SK-N-SH (cell line): ENCODE measurements around the gene MAPK1. TPM values are rescaled to one million over a fixed set of nuclear protein-coding genes. Genes with fewer than 3 reads are reported as not detected.

Experiments used
- CTCF ChIA-PET: fragments of 300-600, 350-600 bp; formaldehyde crosslinking; extraction: SDS; loops from one replicate; lab custom pipeline; 2021; lab: Yijun Ruan, JAX
- POLR2A ChIA-PET: fragments of 350-600 bp; sonication (Branson Sonifier 250); formaldehyde crosslinking; extraction: SDS; loops from one replicate; lab custom pipeline; 2020; ENCODE audit warnings: antibody characterized with exemption, inconsistent platforms; lab: Yijun Ruan, JAX
- DNase-seq: peaks from one replicate; pipeline ENCODE4 v3.0.0; 2012
- H2AFZ ChIP-seq: fragments of 200-600 bp; sonication (generic); 2 replicates; pipeline ENCODE4 v1.8.1; 2016; ENCODE audit warnings: antibody characterized with exemption, mild to moderate bottlenecking, low read depth
- H3F3A ChIP-seq: fragments of 200-600 bp; sonication (generic); replicated peaks from 2 replicates; pipeline ENCODE3; 2016; ENCODE audit warnings: antibody characterized with exemption, mild to moderate bottlenecking; ENCODE audit not compliant: insufficient read depth
- H3K27ac ChIP-seq, 2 experiments: fragments of 200-500 bp in 1 of 2; fragments of 200-600 bp in 1 of 2; sonication (Bioruptor generic) in 1 of 2; sonication (generic), shearing (Covaris generic) in 1 of 2; 2 replicates each; pipeline versions ENCODE4 v1.5.1 to v1.6.1; 2014 to 2016; ENCODE audit warnings: low read depth in 2 of 2, inconsistent platforms in 1 of 2, low read length in 1 of 2, mild to moderate bottlenecking in 1 of 2, mixed read lengths in 1 of 2
- H3K27me3 ChIP-seq: fragments of 200-600 bp; sonication (generic), shearing (Covaris generic); 2 replicates; pipeline ENCODE4 v1.6.1; 2016; ENCODE audit warnings: mixed run types; ENCODE audit not compliant: insufficient read depth
- H3K36me3 ChIP-seq, 2 experiments: fragments of 200-500 bp in 1 of 2; fragments of 200-600 bp in 1 of 2; sonication (Bioruptor generic) in 1 of 2; sonication (generic) in 1 of 2; replicated peaks in 1 of 2; 2 replicates each; pipeline versions ENCODE3 to v1.5.1; 2014 to 2016; ENCODE audit warnings: low read length in 1 of 2, mild to moderate bottlenecking in 1 of 2; ENCODE audit not compliant: insufficient read depth in 2 of 2, control insufficient read depth in 1 of 2
- H3K4me1 ChIP-seq, 2 experiments: fragments of 200-500 bp in 1 of 2; fragments of 200-600 bp in 1 of 2; sonication (Bioruptor generic) in 1 of 2; sonication (generic), shearing (Covaris generic) in 1 of 2; 2 replicates each; pipeline versions ENCODE4 v1.5.1 to v1.6.1; 2014 to 2016; ENCODE audit warnings: low read depth in 1 of 2, low read length in 1 of 2, mixed run types in 1 of 2; ENCODE audit not compliant: insufficient read depth in 2 of 2, control insufficient read depth in 1 of 2
- H3K4me2 ChIP-seq: fragments of 200-600 bp; sonication (generic), shearing (Covaris generic); 2 replicates; pipeline ENCODE4 v1.6.1; 2017; ENCODE audit warnings: mixed run types
- H3K4me3 ChIP-seq, 2 experiments: fragments of 200-500 bp in 1 of 2; fragments of 200-600 bp in 1 of 2; sonication (Bioruptor generic) in 1 of 2; sonication (generic), shearing (Covaris generic) in 1 of 2; 2 replicates each; pipeline versions ENCODE4 v1.5.1 to v1.8.1; 2014 to 2016; ENCODE audit warnings: low read depth in 2 of 2, inconsistent platforms in 1 of 2, low read length in 1 of 2, mild to moderate bottlenecking in 1 of 2, mixed read lengths in 1 of 2, moderate library complexity in 1 of 2
- H3K79me2 ChIP-seq: fragments of 200-600 bp; sonication (generic); 2 replicates; pipeline ENCODE4 v1.8.1; 2017; ENCODE audit warnings: mild to moderate bottlenecking; ENCODE audit not compliant: insufficient read depth
- H3K9ac ChIP-seq: fragments of 200-600 bp; sonication (generic); 2 replicates; pipeline ENCODE4 v1.6.1; 2017; ENCODE audit warnings: mixed run types
- H3K9me2 ChIP-seq: fragments of 200-600 bp; sonication (generic); 2 replicates; pipeline ENCODE4 v1.6.1; 2017; ENCODE audit warnings: mixed run types
- H3K9me3 ChIP-seq: fragments of 200-600 bp; sonication (generic); 2 replicates; pipeline ENCODE4 v1.6.1; 2017; ENCODE audit warnings: mixed run types, mild to moderate bottlenecking, moderate library complexity
- H4K20me1 ChIP-seq: fragments of 200-600 bp; sonication (generic); 2 replicates; pipeline ENCODE4 v1.6.1; 2017; ENCODE audit warnings: mild to moderate bottlenecking, mixed run types; ENCODE audit not compliant: insufficient read depth
- CHD2 ChIP-seq: fragments of 150-350 bp; IDR thresholded peaks from 2 replicates; pipeline ENCODE4 v1.6.1; 2018; ENCODE audit warnings: low read length; ENCODE audit not compliant: partially characterized antibody
- CTCF ChIP-seq: fragments of 200-600 bp; sonication (generic); IDR thresholded peaks from 2 replicates; pipeline ENCODE4 v1.6.1; 2017; ENCODE audit warnings: antibody characterized with exemption, mild to moderate bottlenecking, moderate library complexity
- ELF1 ChIP-seq: IDR thresholded peaks from 2 replicates; pipeline ENCODE4 v1.4.0; 2012
- EZH2phosphoT487 ChIP-seq: fragments of 200-600 bp; sonication (generic); IDR thresholded peaks from 2 replicates; pipeline ENCODE4 v1.6.1; 2017; ENCODE audit warnings: low read depth, mixed run types, mild to moderate bottlenecking, antibody characterized with exemption, moderate library complexity, borderline replicate concordance
- FOXM1 ChIP-seq: IDR thresholded peaks from 2 replicates; pipeline ENCODE4 v1.4.0; 2012; ENCODE audit warnings: low read depth, mild to moderate bottlenecking
- GABPA ChIP-seq: IDR thresholded peaks from 2 replicates; pipeline ENCODE4 v1.4.0; 2012; ENCODE audit warnings: low read depth, mild to moderate bottlenecking
- GATA2 ChIP-seq: sonication (generic); formaldehyde crosslinking; IDR thresholded peaks from 2 replicates; pipeline ENCODE4 v1.5.0; 2020; ENCODE audit warnings: mild to moderate bottlenecking, missing genetic modification reagents
- JUND ChIP-seq: IDR thresholded peaks from 2 replicates; pipeline ENCODE4 v1.4.0; 2012
- MAX ChIP-seq: IDR thresholded peaks from 2 replicates; pipeline ENCODE4 v1.4.0; 2012; ENCODE audit warnings: low read depth
- MEF2A ChIP-seq: IDR thresholded peaks from 2 replicates; pipeline ENCODE4 v1.4.0; 2012; ENCODE audit warnings: low read depth, borderline replicate concordance
- MXI1 ChIP-seq: IDR thresholded peaks from 2 replicates; pipeline ENCODE4 v1.6.1; 2012; ENCODE audit warnings: mild to moderate bottlenecking, low read depth, low read length, improper control_type of control experiment
- NFIC ChIP-seq: IDR thresholded peaks from 2 replicates; pipeline ENCODE4 v1.4.0; 2012; ENCODE audit warnings: borderline replicate concordance
- POLR2AphosphoS5 ChIP-seq: IDR thresholded peaks from 2 replicates; pipeline ENCODE4 v1.6.1; 2012; ENCODE audit warnings: low read depth, low read length
- RCOR1 ChIP-seq: fragments of 150-350 bp; IDR thresholded peaks from 2 replicates; pipeline ENCODE4 v1.6.1; 2017; ENCODE audit warnings: antibody characterized with exemption, low read length
- SIN3A ChIP-seq: IDR thresholded peaks from 2 replicates; pipeline ENCODE4 v1.6.1; 2012; ENCODE audit warnings: low read depth, mild to moderate bottlenecking, low read length, moderate library complexity, borderline replicate concordance
- TAF1 ChIP-seq: IDR thresholded peaks from 2 replicates; pipeline ENCODE4 v1.6.1; 2012; ENCODE audit warnings: low read depth, mild to moderate bottlenecking, low read length, moderate library complexity, borderline replicate concordance
- TCF12 ChIP-seq: IDR thresholded peaks from 2 replicates; pipeline ENCODE4 v1.4.0; 2012
- TEAD4 ChIP-seq: IDR thresholded peaks from 2 replicates; pipeline ENCODE4 v1.4.0; 2012; ENCODE audit warnings: mild to moderate bottlenecking, borderline replicate concordance; ENCODE audit not compliant: insufficient read depth
- USF1 ChIP-seq: IDR thresholded peaks from 2 replicates; pipeline ENCODE4 v1.4.0; 2012; ENCODE audit warnings: low read depth, borderline replicate concordance
- USF2 ChIP-seq: fragments of 150-350 bp; IDR thresholded peaks from 2 replicates; pipeline ENCODE4 v1.6.1; 2017; ENCODE audit warnings: antibody characterized with exemption, low read length, low read depth, borderline replicate concordance
- ZBTB33 ChIP-seq: IDR thresholded peaks from 2 replicates; pipeline ENCODE4 v1.4.0; 2012; ENCODE audit warnings: low read depth, borderline replicate concordance
- WGBS: methylation state at CpG from one replicate; pipeline ENCODE4 v1.1.6; 2017; ENCODE audit warnings: low lambda C conversion rate; 5-methylcytosine and 5-hydroxymethylcytosine counted together
- polyA plus RNA-seq, 3 experiments: library from polyadenylated mRNA; depleted of rRNA; stranded (reverse); fragments of >200 nt; gene quantifications; 2 replicates each; pipeline ENCODE4 v1.2.3, GENCODE V29; 2012

MAPK1 gene
- polyA plus RNA-seq, 1 of the 3 experiments (the other 2 are of a cell fraction): 25.6 TPM

- TF ChIP-seq GATA2 (CRISPR knock-in tag): no peak
- no peak for TF ChIP-seq MAX
- no peak for TF ChIP-seq ELF1
- TF ChIP-seq EZH2phosphoT487: no peak
- no peak for TF ChIP-seq POLR2AphosphoS5
- no peak for TF ChIP-seq RCOR1
- TF ChIP-seq CHD2: no peak
- no peak for TF ChIP-seq CTCF
- TF ChIP-seq MXI1: no peak
- TF ChIP-seq, all 33 proteins: peak for 0
Measured at GRCh38 chr22:21841422-21841821, 26.0 kb downstream of the MAPK1 start (continued).

GRCh38 chr22:21840236-21840823 lies 27.1 kb downstream of the MAPK1 start:
- no peak overlapping the region for H3K27ac ChIP-seq
- peaks cover 50% of the 10 kb centered on the region for H4K20me1 ChIP-seq
- H3K9ac ChIP-seq: no peak overlapping the region
- H3K27me3 ChIP-seq: no peaks in the 10 kb centered on the region
- H3K9me2 ChIP-seq: no peaks in the 10 kb centered on the region
- 93% methylated on average over 8 of the region's 8 CpGs for WGBS
- H3K4me2 ChIP-seq: no peak overlapping the region
- no peak for TF ChIP-seq EZH2phosphoT487
- TF ChIP-seq TCF12: no peak
- TF ChIP-seq USF2: no peak
- no peak for TF ChIP-seq ELF1
- TF ChIP-seq ZBTB33: no peak
- no peak for TF ChIP-seq MEF2A
- no peak for TF ChIP-seq GABPA
- TF ChIP-seq TEAD4: no peak
- no peak for TF ChIP-seq USF1
- no peak for TF ChIP-seq SIN3A
- TF ChIP-seq JUND: no peak
- TF ChIP-seq NFIC: no peak
- TF ChIP-seq FOXM1: no peak
- no peak for TF ChIP-seq MAX
- no peak for TF ChIP-seq TAF1
- CTCF ChIA-PET: no interaction called here
- peaks cover 3 to 11% of the 10 kb centered on the region in 2 experiments; a peak in 1 of 4 replicates for H3K4me1 ChIP-seq
- H3K79me2 ChIP-seq: peaks cover 94% of the 10 kb centered on the region
- H3K4me3 ChIP-seq: no peak overlapping the region
- POLR2A ChIA-PET: no interaction called here
- no peaks in the 10 kb centered on the region for H3K9me3 ChIP-seq
- H3F3A ChIP-seq: peaks cover 32% of the 10 kb centered on the region
- peaks cover 0 to 9% of the 10 kb centered on the region in 2 experiments for H3K36me3 ChIP-seq
- DNase-seq: no peak
- no peak overlapping the region for H2AFZ ChIP-seq
